Cardiac muscle cell (in vitro differentiated cells and primary cell): ENCODE results near the gene IGSF21. TPM values are rescaled to one million over a fixed set of nuclear protein-coding genes. Genes with fewer than 3 reads are reported as not detected.

ENCODE experiments used
- DNase-seq, 2 donors: peaks; one replicate each; pipeline versions ENCODE4 v3.0.0 to v3.0.0-alpha.2; 2010 to 2017; ENCODE audit warnings: low read depth in 1 of 2, low spot score in 1 of 2
- H3K27ac ChIP-seq: fragments of 200-600 bp; sonication (generic); 2 replicates; pipeline ENCODE4 v1.5.1; 2016
- H3K27me3 ChIP-seq: fragments of 200-600 bp; sonication (generic); 2 replicates; pipeline ENCODE4 v1.6.0; 2016; ENCODE audit warnings: control low read depth
- H3K36me3 ChIP-seq: fragments of 200-600 bp; sonication (generic); 2 replicates; pipeline ENCODE4 v1.5.1; 2016; ENCODE audit warnings: control low read depth
- H3K4me1 ChIP-seq: fragments of 200-600 bp; sonication (generic); 2 replicates; pipeline ENCODE4 v1.8.1; 2017; ENCODE audit warnings: low read depth, mild to moderate bottlenecking, mixed run types
- H3K4me3 ChIP-seq: fragments of 200-600 bp; sonication (generic); 2 replicates; pipeline ENCODE4 v1.5.1; 2016; ENCODE audit warnings: mild to moderate bottlenecking
- H3K9me3 ChIP-seq: fragments of 200-600 bp; sonication (generic); 2 replicates; pipeline ENCODE4 v1.5.1; 2017; ENCODE audit warnings: low read depth, mild to moderate bottlenecking, control low read depth
- polyA plus RNA-seq: library from polyadenylated mRNA; unstranded; fragments of >200 nt; fragmentation: Nextera tagmentation; extraction: Ambion mirVana; gene quantifications from 2 replicates; pipeline ENCODE4 v1.2.1, GENCODE V29; 2016
- total RNA-seq: library from RNA; depleted of rRNA; stranded (reverse); fragments of >200 nt; gene quantifications from 2 replicates; pipeline ENCODE4 v1.2.3, GENCODE V29; 2016
- TF ChIP-seq, protein P1 (sequence below): IDR thresholded peaks from 2 replicates; pipeline ENCODE4 v1.5.1; 2012; ENCODE audit warnings: low read depth, mild to moderate bottlenecking, low read length

IGSF21 gene
- total and polyA plus RNA-seq, 2 experiments from 2014 or later, result 0.06 TPM; not detected in 1

DNA sequence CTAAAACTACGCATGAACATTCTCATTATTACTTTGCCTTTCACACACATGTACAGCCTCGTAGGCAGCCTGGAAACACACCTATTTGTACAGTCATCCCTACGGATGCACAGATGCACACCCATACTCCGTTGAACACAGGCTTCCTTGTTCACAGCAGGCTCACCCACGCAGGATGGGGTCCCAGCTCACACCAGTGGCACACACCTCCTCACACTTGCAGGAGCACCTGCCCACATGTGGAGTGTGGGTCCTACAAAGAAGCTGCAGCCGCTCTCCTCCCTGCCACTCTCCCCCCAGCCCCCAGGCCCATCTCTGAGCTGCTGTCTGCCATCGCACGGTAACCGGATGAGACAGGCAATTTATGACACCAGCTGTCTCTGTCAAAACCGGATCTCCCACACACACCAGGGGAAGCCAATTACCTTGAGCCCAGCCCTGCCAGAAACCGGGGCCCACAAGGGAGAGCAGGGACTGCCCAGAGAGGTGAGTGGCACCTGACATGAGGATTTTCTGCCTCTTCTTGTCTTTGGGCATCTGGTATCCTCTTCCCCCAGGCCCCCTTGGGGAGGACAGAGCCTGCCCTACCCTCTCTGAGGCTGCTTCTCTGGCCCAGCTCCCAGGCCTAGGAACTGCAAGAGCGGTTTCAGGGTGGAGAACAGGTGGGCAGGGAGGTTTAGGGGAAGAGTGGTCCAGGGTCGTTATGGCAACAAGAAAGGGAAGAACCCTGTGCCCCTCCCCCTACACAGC lies 175.4 kb downstream of the IGSF21 start:
- TF ChIP-seq, protein P1, sequence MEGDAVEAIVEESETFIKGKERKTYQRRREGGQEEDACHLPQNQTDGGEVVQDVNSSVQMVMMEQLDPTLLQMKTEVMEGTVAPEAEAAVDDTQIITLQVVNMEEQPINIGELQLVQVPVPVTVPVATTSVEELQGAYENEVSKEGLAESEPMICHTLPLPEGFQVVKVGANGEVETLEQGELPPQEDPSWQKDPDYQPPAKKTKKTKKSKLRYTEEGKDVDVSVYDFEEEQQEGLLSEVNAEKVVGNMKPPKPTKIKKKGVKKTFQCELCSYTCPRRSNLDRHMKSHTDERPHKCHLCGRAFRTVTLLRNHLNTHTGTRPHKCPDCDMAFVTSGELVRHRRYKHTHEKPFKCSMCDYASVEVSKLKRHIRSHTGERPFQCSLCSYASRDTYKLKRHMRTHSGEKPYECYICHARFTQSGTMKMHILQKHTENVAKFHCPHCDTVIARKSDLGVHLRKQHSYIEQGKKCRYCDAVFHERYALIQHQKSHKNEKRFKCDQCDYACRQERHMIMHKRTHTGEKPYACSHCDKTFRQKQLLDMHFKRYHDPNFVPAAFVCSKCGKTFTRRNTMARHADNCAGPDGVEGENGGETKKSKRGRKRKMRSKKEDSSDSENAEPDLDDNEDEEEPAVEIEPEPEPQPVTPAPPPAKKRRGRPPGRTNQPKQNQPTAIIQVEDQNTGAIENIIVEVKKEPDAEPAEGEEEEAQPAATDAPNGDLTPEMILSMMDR, result no peak
- Histone ChIP-seq H3K4me1 (no peaks in the 10 kb centered on the region), H3K9me3 (no peaks in the 10 kb centered on the region), H3K27ac (no peak overlapping the region), H3K4me3 (no peak overlapping the region), H3K27me3 (peaks cover 5% of the 10 kb centered on the region), H3K36me3 (no peaks in the 10 kb centered on the region)
- no peak for DNase-seq

DNA sequence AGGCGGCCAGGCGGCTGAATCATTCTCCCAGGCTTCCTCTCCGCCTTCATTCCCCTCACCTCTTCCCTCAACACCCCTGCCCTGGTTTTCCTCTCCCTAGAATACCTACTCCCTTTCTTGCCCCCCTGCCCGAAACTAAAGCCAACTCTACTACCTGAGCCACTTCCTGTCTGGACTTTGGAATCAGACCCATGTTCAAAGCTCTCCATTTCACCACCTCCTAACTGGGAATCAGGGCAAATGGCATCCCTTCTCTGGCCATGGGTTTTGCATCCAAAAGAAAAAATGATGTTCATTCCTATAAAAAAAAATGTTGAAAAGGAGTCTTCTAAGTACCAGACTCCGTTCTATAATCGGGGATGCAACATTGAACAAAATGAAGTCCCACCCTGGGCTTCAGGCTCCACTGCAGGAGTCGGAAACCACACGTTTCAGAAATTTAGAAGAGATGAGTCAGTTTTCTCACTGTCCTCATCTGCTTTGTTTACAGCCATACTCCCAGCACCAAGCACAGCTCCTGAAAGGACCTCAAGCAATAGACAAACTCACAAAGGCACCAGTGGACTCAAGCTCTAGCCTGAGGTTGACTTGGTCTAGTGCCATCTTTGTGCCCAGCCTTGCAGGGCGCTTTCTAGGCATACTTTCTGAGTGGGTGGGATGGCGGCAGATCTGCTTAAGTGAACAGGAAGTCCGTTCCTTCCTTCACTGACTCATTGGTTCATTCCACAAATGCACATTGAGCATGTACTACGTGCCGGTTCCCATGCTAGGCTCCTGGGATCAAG lies 176.2 kb downstream of the IGSF21 start:
- Histone ChIP-seq H3K27ac (no peak overlapping the region), H3K27me3 (peaks cover 5% of the 10 kb centered on the region)
- DNase-seq, result no peak

DNA sequence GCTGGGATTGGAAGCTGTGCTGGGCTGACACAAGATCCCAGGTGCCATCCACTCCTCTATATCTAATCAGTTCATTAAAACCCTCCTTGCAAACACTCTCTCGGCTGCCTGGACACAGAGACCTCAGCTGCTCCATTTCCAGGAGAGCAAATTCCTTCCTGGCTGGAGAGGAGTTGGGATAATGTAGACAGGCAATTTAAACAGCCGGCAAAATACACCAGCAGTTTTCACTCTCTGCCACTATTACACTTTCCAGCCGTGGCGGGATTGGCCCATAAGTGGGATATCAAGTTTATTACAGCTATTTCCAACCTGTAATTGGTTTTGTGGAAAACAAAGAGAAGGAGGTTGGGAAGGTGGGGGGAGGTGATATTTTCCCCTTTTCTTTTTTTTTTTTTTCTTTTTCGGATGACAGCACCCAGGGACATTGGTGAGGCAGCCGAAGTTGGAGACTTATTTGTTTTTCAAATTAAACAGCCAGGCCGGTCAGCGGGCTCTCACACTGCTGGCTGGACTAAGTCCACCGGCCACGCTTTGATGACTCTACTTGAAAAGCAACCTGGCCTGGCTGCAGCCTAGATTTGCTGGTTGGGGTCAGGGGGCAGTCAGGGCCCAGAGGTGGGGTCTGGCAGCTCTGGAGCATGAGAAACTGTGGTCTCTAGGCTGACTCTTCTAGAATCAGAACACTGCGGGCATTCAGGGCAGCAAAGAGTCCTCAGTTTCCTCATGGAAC lies 177.4 kb downstream of the IGSF21 start:
- Histone ChIP-seq H3K27me3 (peaks cover 5% of the 10 kb centered on the region), H3K36me3 (no peaks in the 10 kb centered on the region), H3K4me1 (no peaks in the 10 kb centered on the region), H3K9me3 (no peaks in the 10 kb centered on the region), H3K4me3 (no peak overlapping the region), H3K27ac (no peak overlapping the region)
- TF ChIP-seq, protein P1, result no peak
- no peak for DNase-seq

More for the DNA sequence above, 176.2 kb downstream of the IGSF21 start:
- Histone ChIP-seq H3K9me3 (no peaks in the 10 kb centered on the region), H3K4me3 (no peak overlapping the region), H3K4me1 (no peaks in the 10 kb centered on the region), H3K36me3 (no peaks in the 10 kb centered on the region)
- TF ChIP-seq, protein P1, result no peak

DNA sequence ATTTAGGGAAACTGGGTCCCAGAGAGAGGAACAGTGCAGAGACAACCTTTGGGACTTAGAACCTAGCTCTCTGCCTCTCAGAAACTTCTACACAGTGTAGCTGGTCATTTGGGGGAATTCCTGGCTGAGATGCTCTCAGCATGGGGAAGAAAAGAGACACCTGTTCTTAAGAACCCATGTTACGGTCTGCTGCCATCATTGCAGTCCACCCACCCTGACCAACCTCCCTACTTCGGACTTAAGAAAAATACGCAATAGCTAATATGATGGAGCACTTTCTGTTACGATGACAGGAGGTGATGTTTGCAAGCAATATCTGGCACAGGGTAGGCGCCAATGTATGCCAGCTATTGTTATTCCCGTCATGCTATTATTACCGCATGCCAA lies 177.9 kb downstream of the IGSF21 start:
- Histone ChIP-seq H3K36me3 (no peaks in the 10 kb centered on the region), H3K9me3 (no peaks in the 10 kb centered on the region), H3K4me1 (no peaks in the 10 kb centered on the region), H3K27ac (no peak overlapping the region), H3K27me3 (peaks cover 5% of the 10 kb centered on the region), H3K4me3 (no peak overlapping the region)
- DNase-seq, result no peak
- TF ChIP-seq, protein P1, result no peak

DNA sequence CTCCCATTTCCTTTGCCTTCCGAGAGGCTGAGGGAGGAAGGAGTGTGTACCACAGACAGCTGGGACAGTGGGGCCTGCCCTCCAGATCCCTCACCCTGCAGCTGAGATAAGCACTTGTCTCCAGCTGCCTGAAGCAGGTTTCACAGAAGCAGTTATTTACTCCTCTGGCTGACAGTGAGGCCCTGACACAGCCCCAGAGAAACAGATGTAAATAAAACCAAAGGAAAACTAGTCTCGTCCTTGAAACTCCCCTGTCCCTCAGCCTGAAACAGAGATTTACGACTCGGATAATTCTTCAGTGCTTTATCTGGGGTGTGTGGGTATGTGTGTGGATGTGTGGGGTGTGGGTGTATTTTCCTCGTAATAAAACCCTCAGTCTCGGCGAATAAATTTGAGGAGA lies 181.1 kb downstream of the IGSF21 start:
- TF ChIP-seq, protein P1, result no peak
- no peaks in the 10 kb centered on the region for H3K9me3 ChIP-seq
- H3K27me3 ChIP-seq, result no peaks in the 10 kb centered on the region
- H3K27ac ChIP-seq, result no peak overlapping the region
- H3K36me3 ChIP-seq, result no peaks in the 10 kb centered on the region
- H3K4me1 ChIP-seq, result no peaks in the 10 kb centered on the region
- H3K4me3 ChIP-seq, result no peak overlapping the region
- DNase-seq, result no peak
